ENCODE data around the gene TSPAN1. TPM values are rescaled to one million over a fixed set of nuclear protein-coding genes. Genes with fewer than 3 reads are reported as not detected.

Gene TSPAN1
- total and polyA plus RNA-seq, 4 donors: 0.33 to 7.0 (median 2.1) TPM

DNA sequence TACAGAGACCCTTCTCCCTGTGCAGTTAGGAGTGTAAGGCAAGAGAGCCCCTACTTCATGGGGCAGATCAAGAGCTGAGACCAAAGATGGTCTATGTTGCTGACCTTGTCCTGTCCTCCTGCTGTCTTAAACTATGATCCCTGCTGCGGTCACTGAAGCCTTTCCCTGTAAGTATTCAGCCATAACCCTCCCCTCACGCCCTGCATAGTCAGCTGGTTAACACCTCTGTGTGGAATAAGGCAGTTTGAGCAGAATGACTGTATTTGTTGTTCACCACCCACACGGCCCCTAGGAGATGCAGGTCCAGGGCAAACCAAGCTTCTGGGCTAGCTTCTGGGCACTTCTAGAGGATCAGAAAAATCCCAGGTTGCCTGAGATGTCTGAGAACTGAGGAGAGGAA, 356 bp downstream of the TSPAN1 start:
- Histone ChIP-seq H3K27me3 (ENCODE audit: control insufficient read depth in 4 of 4, insufficient read depth in 4 of 4, low read length in 3 of 4) (no peaks in the 10 kb centered on the region), H3K9me3 (ENCODE audit: control insufficient read depth in 4 of 4, low read length in 3 of 4) (no peaks in the 10 kb centered on the region), H3K27ac (ENCODE audit: low read depth in 1 of 2, low read length in 2 of 2) (no peak overlapping the region), H3K36me3 (ENCODE audit: control insufficient read depth in 4 of 4, insufficient read depth in 3 of 4, low read depth in 1 of 4, low read length in 3 of 4) (no peaks in the 10 kb centered on the region), H3K4me3 (ENCODE audit: low read depth in 1 of 3, low read length in 3 of 3) (no peak overlapping the region), H3K9ac (ENCODE audit: low read depth in 1 of 2, low read length in 2 of 2) (no peak overlapping the region), H3K4me1 (ENCODE audit: control insufficient read depth in 4 of 4, insufficient read depth in 4 of 4, low read length in 3 of 4) (peaks cover 0 to 3% (median 1%) of the 10 kb centered on the region in 4 donors)
- DNase-seq (ENCODE audit: low spot score): no peak
- 75% methylated on average over 3 of the region's 3 CpGs for WGBS
- TF ChIP-seq, protein P1, sequence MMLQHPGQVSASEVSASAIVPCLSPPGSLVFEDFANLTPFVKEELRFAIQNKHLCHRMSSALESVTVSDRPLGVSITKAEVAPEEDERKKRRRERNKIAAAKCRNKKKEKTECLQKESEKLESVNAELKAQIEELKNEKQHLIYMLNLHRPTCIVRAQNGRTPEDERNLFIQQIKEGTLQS (IDR thresholded peaks at IDR 0.05): no peak

DNA sequence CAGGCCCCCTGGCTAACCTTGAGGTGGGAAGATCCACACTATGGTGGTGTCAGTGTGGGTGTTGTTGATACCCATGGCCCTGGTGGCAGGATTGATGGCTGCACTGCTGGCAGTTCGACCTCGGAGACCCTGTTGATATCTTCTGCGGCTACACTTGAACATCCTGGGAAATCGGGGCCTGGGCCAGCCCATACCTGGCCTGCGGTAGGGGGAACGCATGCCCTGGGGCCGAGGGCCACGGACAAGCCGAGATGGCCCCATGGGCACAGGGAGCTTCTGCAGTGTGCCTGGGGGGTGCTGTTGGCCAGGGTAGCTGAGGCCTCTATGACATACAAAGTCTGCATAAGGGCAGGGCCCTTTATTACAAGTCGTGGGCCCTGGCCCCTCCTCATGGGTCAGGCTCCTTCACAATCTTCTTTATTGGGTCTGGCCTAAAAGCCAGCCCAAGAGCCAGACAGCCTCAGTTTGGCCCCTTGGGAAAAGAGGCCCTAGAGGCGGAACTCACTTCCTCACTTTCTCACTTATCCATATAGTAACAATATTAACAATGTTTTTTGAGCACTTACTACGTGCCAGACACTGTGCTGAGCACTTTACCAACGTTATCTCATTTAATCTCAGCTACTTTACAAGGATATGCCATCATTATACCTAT, 1.5 kb downstream of the TSPAN1 start, which contains the start of gene P3R3URF:
P3R3URF (minus strand) TSS at position 278 of the 655 bp plus-strand sequence; CDS start at position 261, 17 bp downstream.
- no peaks in the 10 kb centered on the region for H3K9me3 ChIP-seq (ENCODE audit: control insufficient read depth in 4 of 4, low read length in 3 of 4)
- H3K4me1 ChIP-seq (ENCODE audit: control insufficient read depth in 4 of 4, insufficient read depth in 4 of 4, low read length in 3 of 4): peaks cover 0 to 7% (median 3%) of the 10 kb centered on the region in 4 donors
- no peak for DNase-seq (ENCODE audit: low spot score)
- 91% methylated on average over 13 of the region's 13 CpGs for WGBS
- H3K36me3 ChIP-seq (ENCODE audit: control insufficient read depth in 4 of 4, insufficient read depth in 3 of 4, low read depth in 1 of 4, low read length in 3 of 4): no peaks in the 10 kb centered on the region
- no peak within 1 kb of the TSS for H3K27ac ChIP-seq (ENCODE audit: low read depth in 1 of 2, low read length in 2 of 2)
- TF ChIP-seq, protein P2, sequence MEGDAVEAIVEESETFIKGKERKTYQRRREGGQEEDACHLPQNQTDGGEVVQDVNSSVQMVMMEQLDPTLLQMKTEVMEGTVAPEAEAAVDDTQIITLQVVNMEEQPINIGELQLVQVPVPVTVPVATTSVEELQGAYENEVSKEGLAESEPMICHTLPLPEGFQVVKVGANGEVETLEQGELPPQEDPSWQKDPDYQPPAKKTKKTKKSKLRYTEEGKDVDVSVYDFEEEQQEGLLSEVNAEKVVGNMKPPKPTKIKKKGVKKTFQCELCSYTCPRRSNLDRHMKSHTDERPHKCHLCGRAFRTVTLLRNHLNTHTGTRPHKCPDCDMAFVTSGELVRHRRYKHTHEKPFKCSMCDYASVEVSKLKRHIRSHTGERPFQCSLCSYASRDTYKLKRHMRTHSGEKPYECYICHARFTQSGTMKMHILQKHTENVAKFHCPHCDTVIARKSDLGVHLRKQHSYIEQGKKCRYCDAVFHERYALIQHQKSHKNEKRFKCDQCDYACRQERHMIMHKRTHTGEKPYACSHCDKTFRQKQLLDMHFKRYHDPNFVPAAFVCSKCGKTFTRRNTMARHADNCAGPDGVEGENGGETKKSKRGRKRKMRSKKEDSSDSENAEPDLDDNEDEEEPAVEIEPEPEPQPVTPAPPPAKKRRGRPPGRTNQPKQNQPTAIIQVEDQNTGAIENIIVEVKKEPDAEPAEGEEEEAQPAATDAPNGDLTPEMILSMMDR (IDR thresholded peaks at IDR 0.05; ENCODE audit: low read depth, low read length, missing input control): no peak
- TF ChIP-seq, protein P3, sequence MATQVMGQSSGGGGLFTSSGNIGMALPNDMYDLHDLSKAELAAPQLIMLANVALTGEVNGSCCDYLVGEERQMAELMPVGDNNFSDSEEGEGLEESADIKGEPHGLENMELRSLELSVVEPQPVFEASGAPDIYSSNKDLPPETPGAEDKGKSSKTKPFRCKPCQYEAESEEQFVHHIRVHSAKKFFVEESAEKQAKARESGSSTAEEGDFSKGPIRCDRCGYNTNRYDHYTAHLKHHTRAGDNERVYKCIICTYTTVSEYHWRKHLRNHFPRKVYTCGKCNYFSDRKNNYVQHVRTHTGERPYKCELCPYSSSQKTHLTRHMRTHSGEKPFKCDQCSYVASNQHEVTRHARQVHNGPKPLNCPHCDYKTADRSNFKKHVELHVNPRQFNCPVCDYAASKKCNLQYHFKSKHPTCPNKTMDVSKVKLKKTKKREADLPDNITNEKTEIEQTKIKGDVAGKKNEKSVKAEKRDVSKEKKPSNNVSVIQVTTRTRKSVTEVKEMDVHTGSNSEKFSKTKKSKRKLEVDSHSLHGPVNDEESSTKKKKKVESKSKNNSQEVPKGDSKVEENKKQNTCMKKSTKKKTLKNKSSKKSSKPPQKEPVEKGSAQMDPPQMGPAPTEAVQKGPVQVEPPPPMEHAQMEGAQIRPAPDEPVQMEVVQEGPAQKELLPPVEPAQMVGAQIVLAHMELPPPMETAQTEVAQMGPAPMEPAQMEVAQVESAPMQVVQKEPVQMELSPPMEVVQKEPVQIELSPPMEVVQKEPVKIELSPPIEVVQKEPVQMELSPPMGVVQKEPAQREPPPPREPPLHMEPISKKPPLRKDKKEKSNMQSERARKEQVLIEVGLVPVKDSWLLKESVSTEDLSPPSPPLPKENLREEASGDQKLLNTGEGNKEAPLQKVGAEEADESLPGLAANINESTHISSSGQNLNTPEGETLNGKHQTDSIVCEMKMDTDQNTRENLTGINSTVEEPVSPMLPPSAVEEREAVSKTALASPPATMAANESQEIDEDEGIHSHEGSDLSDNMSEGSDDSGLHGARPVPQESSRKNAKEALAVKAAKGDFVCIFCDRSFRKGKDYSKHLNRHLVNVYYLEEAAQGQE (IDR thresholded peaks at IDR 0.05): no peak
- no peak for TF ChIP-seq RAD21 (IDR thresholded peaks at IDR 0.05)
- TF ChIP-seq, protein P4, sequence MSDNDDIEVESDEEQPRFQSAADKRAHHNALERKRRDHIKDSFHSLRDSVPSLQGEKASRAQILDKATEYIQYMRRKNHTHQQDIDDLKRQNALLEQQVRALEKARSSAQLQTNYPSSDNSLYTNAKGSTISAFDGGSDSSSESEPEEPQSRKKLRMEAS (IDR thresholded peaks at IDR 0.05): no peak
- TF ChIP-seq NR2F2 (IDR thresholded peaks at IDR 0.05): no peak
- no peak for TF ChIP-seq RXRA (IDR thresholded peaks at IDR 0.05)
- no peak for TF ChIP-seq JUND (IDR thresholded peaks at IDR 0.05)
- TF ChIP-seq, protein P1 (IDR thresholded peaks at IDR 0.05): no peak
- TF ChIP-seq YY1 (IDR thresholded peaks at IDR 0.05): no peak
- TF ChIP-seq SP1 (IDR thresholded peaks at IDR 0.05): no peak
- TF ChIP-seq GABPA (IDR thresholded peaks at IDR 0.05 in 1 of 2, conservative IDR thresholded peaks at IDR 0.05 in 1 of 2): no peak
- no peak for TF ChIP-seq EGR1 (IDR thresholded peaks at IDR 0.05; ENCODE audit: low read depth in 2 of 2)
- TF ChIP-seq HNF4A (conservative IDR thresholded peaks at IDR 0.05): no peak
- TF ChIP-seq FOXA1 (IDR thresholded peaks at IDR 0.05): no peak
- no peak for TF ChIP-seq HNF4G (IDR thresholded peaks at IDR 0.05)
- TF ChIP-seq FOXA2 (IDR thresholded peaks at IDR 0.05): no peak
- TF ChIP-seq, protein P5, sequence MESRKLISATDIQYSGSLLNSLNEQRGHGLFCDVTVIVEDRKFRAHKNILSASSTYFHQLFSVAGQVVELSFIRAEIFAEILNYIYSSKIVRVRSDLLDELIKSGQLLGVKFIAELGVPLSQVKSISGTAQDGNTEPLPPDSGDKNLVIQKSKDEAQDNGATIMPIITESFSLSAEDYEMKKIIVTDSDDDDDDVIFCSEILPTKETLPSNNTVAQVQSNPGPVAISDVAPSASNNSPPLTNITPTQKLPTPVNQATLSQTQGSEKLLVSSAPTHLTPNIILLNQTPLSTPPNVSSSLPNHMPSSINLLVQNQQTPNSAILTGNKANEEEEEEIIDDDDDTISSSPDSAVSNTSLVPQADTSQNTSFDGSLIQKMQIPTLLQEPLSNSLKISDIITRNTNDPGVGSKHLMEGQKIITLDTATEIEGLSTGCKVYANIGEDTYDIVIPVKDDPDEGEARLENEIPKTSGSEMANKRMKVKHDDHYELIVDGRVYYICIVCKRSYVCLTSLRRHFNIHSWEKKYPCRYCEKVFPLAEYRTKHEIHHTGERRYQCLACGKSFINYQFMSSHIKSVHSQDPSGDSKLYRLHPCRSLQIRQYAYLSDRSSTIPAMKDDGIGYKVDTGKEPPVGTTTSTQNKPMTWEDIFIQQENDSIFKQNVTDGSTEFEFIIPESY (IDR thresholded peaks at IDR 0.05): no peak
- no peak within 1 kb of the TSS for H3K9ac ChIP-seq (ENCODE audit: low read depth in 1 of 2, low read length in 2 of 2)
- no peaks in the 10 kb centered on the region for H3K27me3 ChIP-seq (ENCODE audit: control insufficient read depth in 4 of 4, insufficient read depth in 4 of 4, low read length in 3 of 4)
- no peak within 1 kb of the TSS for H3K4me3 ChIP-seq (ENCODE audit: low read depth in 1 of 3, low read length in 3 of 3)

Data from liver (tissue), 9 donors.